GM12801 (cell line): Measurements from ENCODE around the gene PSMA2.

Experiments used
- CTCF ChIP-seq: IDR thresholded peaks from one replicate; pipeline ENCODE4 v1.5.1; 2011; ENCODE audit warnings: control low read depth; ENCODE audit not compliant: insufficient read length; ENCODE audit errors: extremely low read depth

Gene PSMA2

GRCh38 chr7:42900842-42901241 is 31.1 kb downstream of the PSMA2 start:
- no peak for TF ChIP-seq CTCF

GRCh38 chr7:42893346-42894240 is 38.4 kb downstream of the PSMA2 start:
- TF ChIP-seq CTCF, result no peak

DNA sequence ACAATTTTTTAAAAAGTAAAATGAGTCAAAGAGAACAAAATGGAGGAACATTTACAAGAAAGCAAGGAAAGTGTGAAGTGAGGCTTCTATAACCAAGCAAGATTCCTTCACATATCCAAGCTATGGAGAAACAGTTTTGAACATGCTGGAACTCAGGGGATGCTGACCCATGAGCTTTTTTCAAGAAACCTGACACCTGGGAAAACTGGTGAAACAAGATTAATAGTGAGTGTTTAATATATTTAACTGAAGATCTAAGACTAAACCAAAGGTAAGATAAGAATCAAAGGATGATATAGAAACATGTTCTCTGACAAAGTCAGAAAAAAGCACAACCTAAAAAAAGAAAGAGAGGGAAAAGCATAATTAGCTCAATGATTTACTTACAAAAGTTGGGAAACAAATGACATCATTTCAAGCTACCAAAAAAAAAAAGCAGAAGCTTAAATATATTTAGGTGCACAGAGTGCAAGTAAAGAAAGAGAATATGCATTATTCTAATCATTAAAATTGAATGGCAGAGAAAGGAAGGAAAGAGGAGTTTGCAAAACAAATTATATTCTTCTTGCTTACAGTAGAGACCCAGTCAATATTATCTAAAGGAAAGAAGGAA is 45.0 kb downstream of the PSMA2 start:
- TF ChIP-seq CTCF, result no peak

- TF ChIP-seq CTCF, result no peak
These were observed 45.8 kb downstream of the PSMA2 start for GRCh38 chr7:42886129-42886528.

- no peak for TF ChIP-seq CTCF
These were observed 48.0 kb downstream of the PSMA2 start for GRCh38 chr7:42883950-42884349.

GRCh38 chr7:42880392-42880791 is 51.6 kb downstream of the PSMA2 start:
- no peak for TF ChIP-seq CTCF

DNA sequence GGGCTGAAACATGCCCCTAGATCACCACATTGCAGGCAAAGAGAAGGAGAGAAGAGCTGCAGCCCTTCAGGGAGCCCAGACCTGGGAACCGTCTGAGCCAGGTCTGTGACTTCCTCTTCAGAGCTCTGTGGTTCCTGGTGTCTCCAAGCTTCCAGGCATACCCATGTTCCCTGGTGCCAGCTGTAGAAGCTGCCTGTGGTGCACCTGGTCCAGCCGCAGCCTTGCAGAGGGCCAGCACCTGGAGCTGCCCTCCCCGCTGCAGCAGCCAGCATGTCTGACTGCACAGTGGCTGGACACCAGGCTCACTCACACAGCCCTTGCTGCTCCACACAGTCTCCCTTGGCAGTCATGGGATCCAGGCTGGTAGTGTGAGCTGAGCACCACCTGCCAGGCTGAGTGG is 53.7 kb downstream of the PSMA2 start:
- TF ChIP-seq CTCF, result no peak
